OCI-LY1 (cell line): ENCODE measurements around the gene PPIF.

Experiments
- H2AFZ ChIP-seq: fragments of 200-600 bp; sonication (generic), shearing (Covaris generic); 2 replicates; pipeline ENCODE4 v1.6.0; 2014; ENCODE audit warnings: antibody characterized with exemption, mild to moderate bottlenecking, low read length
- H3F3A ChIP-seq: fragments of 200-600 bp; sonication (generic), shearing (Covaris generic); 2 replicates; pipeline ENCODE4 v1.6.0; 2014; ENCODE audit warnings: mild to moderate bottlenecking, antibody characterized with exemption, low read length, moderate library complexity; ENCODE audit not compliant: insufficient read depth
- H3K27ac ChIP-seq: fragments of 200-600 bp; sonication (generic); 2 replicates; pipeline ENCODE4 v1.5.1; 2014; ENCODE audit warnings: low read length, mixed run types, mild to moderate bottlenecking, low read depth; ENCODE audit not compliant: poor library complexity, severe bottlenecking
- H3K27me3 ChIP-seq: fragments of 200-600 bp; sonication (generic); 2 replicates; pipeline ENCODE4 v1.6.0; 2014; ENCODE audit warnings: antibody characterized with exemption, mild to moderate bottlenecking, low read length, moderate library complexity; ENCODE audit not compliant: insufficient read depth
- H3K36me3 ChIP-seq: fragments of 200-600 bp; sonication (generic); 2 replicates; pipeline ENCODE4 v1.6.1; 2014; ENCODE audit warnings: mild to moderate bottlenecking, antibody characterized with exemption, low read length, moderate library complexity, mixed read lengths; ENCODE audit not compliant: insufficient read depth
- H3K4me1 ChIP-seq: fragments of 200-600 bp; sonication (generic); 2 replicates; pipeline ENCODE4 v1.5.1; 2014; ENCODE audit warnings: mild to moderate bottlenecking, low read length, moderate library complexity; ENCODE audit not compliant: insufficient read depth, severe bottlenecking
- H3K4me2 ChIP-seq: fragments of 200-600 bp; sonication (generic), shearing (Covaris generic); 2 replicates; pipeline ENCODE4 v1.6.1; 2014; ENCODE audit warnings: low read length
- H3K4me3 ChIP-seq: fragments of 200-600 bp; sonication (generic); 2 replicates; pipeline ENCODE4 v1.5.1; 2014; ENCODE audit warnings: low read length, low read depth, mild to moderate bottlenecking, mixed read lengths; ENCODE audit not compliant: poor library complexity, severe bottlenecking
- H3K79me2 ChIP-seq: fragments of 200-600 bp; shearing (Covaris generic); 2 replicates; pipeline ENCODE4 v1.6.1; 2016; ENCODE audit warnings: mixed run types, low read length, mixed read lengths; ENCODE audit not compliant: insufficient read depth
- H3K9ac ChIP-seq: fragments of 200-600 bp; sonication (generic), shearing (Covaris generic); 2 replicates; pipeline ENCODE4 v1.6.1; 2014; ENCODE audit warnings: mild to moderate bottlenecking, low read length, mixed read lengths
- H3K9me2 ChIP-seq: fragments of 200-600 bp; sonication (generic), shearing (Covaris generic); 2 replicates; pipeline ENCODE4 v1.6.1; 2014; ENCODE audit warnings: low read depth, mild to moderate bottlenecking, low read length, mixed read lengths
- H3K9me3 ChIP-seq: fragments of 200-600 bp; shearing (Covaris generic); 2 replicates; pipeline ENCODE4 v1.6.1; 2014; ENCODE audit warnings: low read length, mixed read lengths
- H4K20me1 ChIP-seq: fragments of 200-600 bp; sonication (generic), shearing (Covaris generic); 2 replicates; pipeline ENCODE4 v1.6.0; 2016; ENCODE audit warnings: mild to moderate bottlenecking, low read length; ENCODE audit not compliant: insufficient read depth
- CTCF ChIP-seq: fragments of 200-600 bp; sonication (generic), shearing (Covaris generic); IDR thresholded peaks from 2 replicates; pipeline ENCODE4 v1.5.1; 2017; ENCODE audit warnings: mild to moderate bottlenecking, antibody characterized with exemption, low read length, moderate library complexity, mixed read lengths
- EZH2 ChIP-seq: fragments of 200-600 bp; sonication (generic), shearing (Covaris generic); IDR thresholded peaks from 2 replicates; pipeline ENCODE4 v1.8.0; 2017; ENCODE audit warnings: borderline replicate concordance, mixed run types, mild to moderate bottlenecking, antibody characterized with exemption, low read length, moderate library complexity, mixed read lengths

Gene PPIF

DNA sequence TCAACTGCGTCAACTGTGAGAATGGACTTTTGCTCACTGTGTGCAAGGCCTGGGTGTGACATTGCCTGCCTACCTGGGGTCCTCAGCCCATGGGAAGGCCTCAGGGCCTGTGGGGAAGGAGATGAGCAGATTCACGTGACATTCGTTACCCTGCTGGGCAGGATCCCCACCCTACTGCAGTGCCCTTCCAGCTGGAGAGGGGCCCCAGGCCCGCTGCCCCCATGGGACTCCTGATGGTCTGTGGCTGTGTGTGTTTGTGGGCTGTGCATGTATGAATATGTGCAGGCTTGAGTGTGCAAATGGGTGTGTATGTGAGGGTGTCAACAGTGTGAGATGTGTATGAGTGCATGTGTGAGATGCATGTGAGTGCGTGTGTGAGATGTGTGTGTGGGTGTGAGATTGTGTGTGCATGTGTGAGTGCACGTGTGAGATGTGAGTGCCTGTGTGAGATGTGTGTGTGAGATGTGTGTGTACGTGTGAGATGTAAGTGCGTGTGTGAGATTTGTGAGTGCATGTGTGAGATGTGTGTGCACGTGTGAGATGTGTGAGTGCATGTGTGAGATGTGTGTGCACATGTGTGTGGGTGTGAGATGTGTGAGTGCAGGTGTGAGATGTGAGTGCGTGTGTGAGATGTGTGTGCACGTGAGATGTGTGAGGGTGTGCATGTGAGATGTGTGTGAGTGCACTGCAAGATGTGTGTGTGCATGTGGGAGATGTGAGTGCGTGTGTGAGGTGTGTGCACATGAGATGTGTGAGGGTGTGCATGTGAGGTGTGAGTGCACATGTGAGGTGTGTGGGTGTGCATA is 29.7 kb downstream of the PPIF start:
- no peaks in the 10 kb centered on the region for H4K20me1 ChIP-seq

GRCh38 chr10:79377557-79378382 is 30.5 kb downstream of the PPIF start:
- no peak overlapping the region for H2AFZ ChIP-seq
- H3K36me3 ChIP-seq = no peaks in the 10 kb centered on the region
- H3K27me3 ChIP-seq = 0 out of 2 replicates have a peak, but pooled peaks cover 3% of the 10 kb centered on the region
- no peaks in the 10 kb centered on the region for H3K4me1 ChIP-seq
- H3K4me2 ChIP-seq = no peak overlapping the region
- H4K20me1 ChIP-seq = no peaks in the 10 kb centered on the region
- H3F3A ChIP-seq = no peaks in the 10 kb centered on the region
- TF ChIP-seq CTCF = no peak
- no peak for TF ChIP-seq EZH2
- no peak overlapping the region for H3K4me3 ChIP-seq
- no peaks in the 10 kb centered on the region for H3K9me2 ChIP-seq
- no peak overlapping the region for H3K9ac ChIP-seq
- H3K9me3 ChIP-seq = no peaks in the 10 kb centered on the region
- no peaks in the 10 kb centered on the region for H3K79me2 ChIP-seq
- H3K27ac ChIP-seq = no peak overlapping the region

More for the DNA sequence above, 29.7 kb downstream of the PPIF start:
- Histone ChIP-seq H3K27ac (no peak overlapping the region), H3K4me1 (no peaks in the 10 kb centered on the region), H3K9me3 (no peaks in the 10 kb centered on the region), H2AFZ (no peak overlapping the region), H3K9me2 (no peaks in the 10 kb centered on the region), H3K9ac (no peak overlapping the region), H3K4me3 (no peak overlapping the region), H3K79me2 (no peaks in the 10 kb centered on the region), H3K27me3 (0 out of 2 replicates have a peak, but pooled peaks cover 3% of the 10 kb centered on the region), H3K4me2 (no peak overlapping the region), H3K36me3 (no peaks in the 10 kb centered on the region), H3F3A (no peaks in the 10 kb centered on the region)
- TF ChIP-seq CTCF (no peak), EZH2 (no peak)

GRCh38 chr10:79378383-79378646 is 31.0 kb downstream of the PPIF start:
- Histone ChIP-seq H3K27me3 (0 out of 2 replicates have a peak, but pooled peaks cover 3% of the 10 kb centered on the region), H3K4me2 (no peak overlapping the region), H3K4me3 (no peak overlapping the region), H3K79me2 (no peaks in the 10 kb centered on the region), H3F3A (no peaks in the 10 kb centered on the region), H3K4me1 (no peaks in the 10 kb centered on the region), H2AFZ (no peak overlapping the region), H3K36me3 (no peaks in the 10 kb centered on the region), H3K9ac (no peak overlapping the region), H3K9me3 (no peaks in the 10 kb centered on the region), H3K27ac (no peak overlapping the region), H3K9me2 (no peaks in the 10 kb centered on the region), H4K20me1 (no peaks in the 10 kb centered on the region)
- TF ChIP-seq CTCF (no peak), EZH2 (no peak)
